Measurements from ENCODE around the gene ITGAD. TPM values are rescaled to one million over a fixed set of nuclear protein-coding genes. Genes with fewer than 3 reads are reported as not detected.

ITGAD gene
- total and polyA plus RNA-seq, 2 of the 8 experiments (the other 6 are each of a cell fraction or from before 2014, with no cell fraction given): 0.06 TPM; not detected in 1

DNA sequence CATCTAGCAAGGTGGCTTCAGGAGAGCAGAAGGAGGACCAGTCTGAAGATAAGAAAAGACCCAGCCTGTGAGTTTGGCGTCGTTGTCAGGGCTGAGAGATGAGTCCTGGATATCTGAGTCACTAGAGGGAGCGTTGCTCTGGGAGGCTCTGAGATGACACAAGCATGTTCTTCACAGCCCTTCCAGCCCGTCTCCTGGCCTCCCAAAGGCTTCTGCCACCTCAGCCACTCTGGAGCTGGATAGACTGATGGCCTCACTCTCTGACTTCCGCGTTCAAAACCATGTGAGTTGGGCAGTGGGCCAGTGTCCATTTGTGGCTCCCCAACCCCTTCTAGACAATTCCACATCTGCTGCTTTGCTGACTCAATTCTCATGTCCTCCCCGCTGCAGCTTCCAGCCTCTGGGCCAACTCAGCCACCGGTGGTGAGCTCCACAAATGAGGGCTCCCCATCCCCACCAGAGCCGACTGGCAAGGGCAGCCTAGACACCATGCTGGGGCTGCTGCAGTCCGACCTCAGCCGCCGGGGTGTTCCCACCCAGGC is 81.1 kb downstream of the ITGAD start:
- FAIRE-seq (no peak), DNase-seq (ENCODE audit: low read depth in 1 of 2, low spot score in 2 of 2) (no peak)
- Histone ChIP-seq H3K4me1 (replicated peaks in 1 of 4; ENCODE audit: control insufficient read depth in 3 of 4, insufficient read depth in 4 of 4, low read length in 3 of 4) (peaks cover 0 to 12% (median 3%) of the 10 kb centered on the region in 4 experiments; a peak in 5 of 7 replicates), H3K4me3 (ENCODE audit: extremely low read depth in 1 of 4, insufficient read depth in 2 of 4, low read depth in 3 of 4, low read length in 4 of 4) (no peak overlapping the region), H4K5ac (ENCODE audit: insufficient read length, low read depth, low read length) (no peak overlapping the region), H2AFZ (ENCODE audit: low read length) (no peak overlapping the region), H2BK20ac (ENCODE audit: low read length) (no peak overlapping the region), H3K23ac (ENCODE audit: insufficient read length) (no peak overlapping the region), H2AK5ac (ENCODE audit: low read depth, low read length) (no peak overlapping the region), H3K4me2 (ENCODE audit: insufficient read depth in 1 of 2, low read depth in 2 of 2, low read length in 2 of 2) (no peak overlapping the region), H4K20me1 (replicated peaks in 1 of 2; ENCODE audit: control insufficient read depth in 1 of 2, insufficient read depth in 2 of 2, low read length in 2 of 2) (peaks cover 0 to 3% of the 10 kb centered on the region in 2 experiments), H3K23me2 (ENCODE audit: low read depth, low read length) (peaks cover 19% of the 10 kb centered on the region; the same call in 1 of the 2 replicates), H3K9me3 (ENCODE audit: insufficient read depth in 2 of 2, low read depth in 1 of 2, low read length in 1 of 2) (no peaks in the 10 kb centered on the region), H3K79me1 (ENCODE audit: low read depth, low read length) (no peaks in the 10 kb centered on the region), H3K14ac (ENCODE audit: insufficient read length) (no peak overlapping the region), H3K56ac (replicated peaks; ENCODE audit: insufficient read length, low read depth, low read length) (no peak overlapping the region), H3K36me3 (ENCODE audit: control insufficient read depth in 2 of 4, insufficient read depth in 4 of 4, low read length in 3 of 4) (no peaks in the 10 kb centered on the region), H3K79me2 (ENCODE audit: control insufficient read depth in 1 of 2, insufficient read depth in 2 of 2, low read length in 2 of 2) (no peaks in the 10 kb centered on the region), H2BK120ac (replicated peaks; ENCODE audit: low read depth, low read length) (no peak overlapping the region), H3K4ac (replicated peaks; ENCODE audit: insufficient read length, low read depth, low read length) (no peak overlapping the region), H4K8ac (ENCODE audit: extremely low read depth, insufficient read depth, low read length) (no peak overlapping the region), H2BK12ac (ENCODE audit: low read depth, low read length) (no peak overlapping the region), H3K27ac (ENCODE audit: low read depth, low read length) (no peak overlapping the region), H2BK15ac (ENCODE audit: low read length) (no peak overlapping the region), H3K27me3 (replicated peaks in 1 of 4; ENCODE audit: control insufficient read depth in 3 of 4, extremely low read depth in 1 of 4, insufficient read depth in 3 of 4, low read length in 3 of 4) (peaks cover 2 to 41% (median 32%) of the 10 kb centered on the region in 4 experiments), H4K91ac (replicated peaks; ENCODE audit: insufficient read length, low read length) (no peak overlapping the region), H3K9ac (replicated peaks in 1 of 4; ENCODE audit: extremely low read depth in 1 of 4, low read depth in 3 of 4, low read length in 3 of 4) (no peak overlapping the region), H2BK5ac (ENCODE audit: low read depth, low read length) (no peak overlapping the region), H3K18ac (ENCODE audit: extremely low read depth, low read length) (no peak overlapping the region)
- ChIA-PET POLR2A (ENCODE audit: partially characterized antibody) (interaction anchor here (6.0 kb wide), 1 partner anchor 15 kb away, joined by 40 read pairs; the partner anchor contains the start of gene ARMC5), CTCF (ENCODE audit: partially characterized antibody) (interaction anchor here (0.9 to 5.1 kb wide), 4 partner anchors 13 to 260 kb away, joined by 3 to 35 read pairs (median 3); no protein-coding TSS in a partner anchor)
- WGBS, 2 experiments (ENCODE audit: extremely low coverage in 1 of 2, insufficient coverage in 1 of 2, insufficient read length in 1 of 2, insufficient replicate concordance in 2 of 2, low coverage in 1 of 2, low lambda C conversion rate in 2 of 2, missing lambda C conversion rate in 1 of 2): 92% methylated on average over 12 of the region's 12 CpGs; no CpG with 5 or more reads in 1 of the 2 experiments
- TF ChIP-seq TCF12 (IDR thresholded peaks at IDR 0.05; ENCODE audit: low read depth, low read length) (no peak), BRCA1 (IDR thresholded peaks at IDR 0.05; ENCODE audit: low read depth, low read length) (no peak), SP2 (IDR thresholded peaks at IDR 0.05; ENCODE audit: low read length) (no peak), ASH2L (IDR thresholded peaks at IDR 0.05; ENCODE audit: low read length) (no peak), CBX8 (IDR thresholded peaks at IDR 0.05; ENCODE audit: borderline replicate concordance, low read depth, low read length) (no peak), FOSL1 (IDR thresholded peaks at IDR 0.05; ENCODE audit: insufficient read depth, low read depth, low read length) (no peak)

All from H1 (cell line).